ENCODE results near the gene CDC27. TPM values are rescaled to one million over a fixed set of nuclear protein-coding genes. Genes with fewer than 3 reads are reported as not detected.
A peak's percentile ranks its signal among the peaks of the same experiment; 100 is the strongest.
"Not testable (repeated sequence)": the region's sequence is repeated elsewhere in the genome, so short reads cannot be mapped to it uniquely, and the experiment has no call there.

The CDC27 gene
- total and polyA plus RNA-seq, 2 donors (not counting 1 experiment from before 2014, with no cell fraction given), result 106 to 137 TPM

- H3K4me2 ChIP-seq (ENCODE audit: extremely low read depth, insufficient read depth, low read length), result no peak overlapping the region
- TF ChIP-seq CTCF (conservative IDR thresholded peaks at IDR 0.05 in 1 of 2, IDR thresholded peaks at IDR 0.05 in 1 of 2; ENCODE audit: low read depth in 1 of 2, low read length in 2 of 2) (no peak), EZH2 (IDR thresholded peaks at IDR 0.05; ENCODE audit: low read length, missing control alignments) (no peak)
These were observed 69.2 kb downstream of the CDC27 start for GRCh38 chr17:47119746-47120520.

DNA sequence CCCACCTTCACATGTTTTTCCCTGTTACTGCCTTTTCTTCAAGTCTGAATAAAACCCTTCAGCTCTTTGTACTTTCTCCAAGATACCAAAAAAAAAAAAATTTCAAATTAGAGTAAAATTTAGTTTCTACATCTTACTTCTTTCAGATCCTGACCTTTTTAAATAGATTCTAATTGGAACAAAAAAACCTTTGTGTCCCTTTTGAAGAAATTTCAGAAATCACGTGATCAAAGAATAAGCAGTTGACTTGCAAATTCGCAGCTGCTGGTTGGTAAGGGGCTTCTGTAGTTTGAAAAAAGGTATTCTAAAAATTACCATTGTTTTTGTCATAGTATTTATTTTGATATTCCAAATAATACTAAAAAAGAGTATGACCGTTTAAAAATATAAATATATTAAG lies 71.7 kb downstream of the CDC27 start:
- H3K27me3 ChIP-seq (ENCODE audit: control insufficient read depth, insufficient read depth, low read length), result no peaks in the 10 kb centered on the region
- no peak overlapping the region for H3K4me2 ChIP-seq (ENCODE audit: extremely low read depth, insufficient read depth, low read length)
- H3K79me2 ChIP-seq (ENCODE audit: control insufficient read depth, insufficient read depth, low read length), result no peaks in the 10 kb centered on the region
- TF ChIP-seq CTCF (conservative IDR thresholded peaks at IDR 0.05 in 1 of 2, IDR thresholded peaks at IDR 0.05 in 1 of 2; ENCODE audit: low read depth in 1 of 2, low read length in 2 of 2), result no peak
- no peak for TF ChIP-seq EZH2 (IDR thresholded peaks at IDR 0.05; ENCODE audit: low read length, missing control alignments)
- H2AFZ ChIP-seq (ENCODE audit: low read length), result no peak overlapping the region
- no peak overlapping the region for H3K27ac ChIP-seq (ENCODE audit: insufficient read depth, low read length)
- no peak for DNase-seq (ENCODE audit: low read depth in 2 of 2)
- H3K36me3 ChIP-seq (ENCODE audit: control insufficient read depth, insufficient read depth, low read length), result peaks cover 2% of the 10 kb centered on the region
- H4K20me1 ChIP-seq (ENCODE audit: control insufficient read depth, extremely low read depth, insufficient read depth, low read length), result peaks cover 3% of the 10 kb centered on the region
- H3K4me1 ChIP-seq (ENCODE audit: control insufficient read depth, extremely low read depth, insufficient read depth, low read length), result peaks cover 12% of the 10 kb centered on the region
- H3K9ac ChIP-seq (ENCODE audit: insufficient read depth, low read length), result no peak overlapping the region
- no peak overlapping the region for H3K4me3 ChIP-seq (replicated peaks in 1 of 4; ENCODE audit: control extremely low read depth in 1 of 4, insufficient read depth in 1 of 4, low read depth in 3 of 4, low read length in 4 of 4)
- H3K9me3 ChIP-seq (ENCODE audit: control insufficient read depth, insufficient read depth, low read depth, low read length), result no peaks in the 10 kb centered on the region

More at GRCh38 chr17:47119746-47120520, 69.2 kb downstream of the CDC27 start:
- H3K9me3 ChIP-seq (ENCODE audit: control insufficient read depth, insufficient read depth, low read depth, low read length), result no peaks in the 10 kb centered on the region
- H3K4me3 ChIP-seq (replicated peaks in 1 of 4; ENCODE audit: control extremely low read depth in 1 of 4, insufficient read depth in 1 of 4, low read depth in 3 of 4, low read length in 4 of 4), result no peak overlapping the region
- no peak overlapping the region for H2AFZ ChIP-seq (ENCODE audit: low read length)
- no peaks in the 10 kb centered on the region for H3K27me3 ChIP-seq (ENCODE audit: control insufficient read depth, insufficient read depth, low read length)
- peaks cover 4% of the 10 kb centered on the region for H3K36me3 ChIP-seq (ENCODE audit: control insufficient read depth, insufficient read depth, low read length)
- peaks cover 12% of the 10 kb centered on the region for H3K4me1 ChIP-seq (ENCODE audit: control insufficient read depth, extremely low read depth, insufficient read depth, low read length)
- no peaks in the 10 kb centered on the region for H3K79me2 ChIP-seq (ENCODE audit: control insufficient read depth, insufficient read depth, low read length)
- H3K9ac ChIP-seq (ENCODE audit: insufficient read depth, low read length), result no peak overlapping the region
- peak; percentile 7 to 88 for DNase-seq (ENCODE audit: low read depth in 2 of 2)
- H4K20me1 ChIP-seq (ENCODE audit: control insufficient read depth, extremely low read depth, insufficient read depth, low read length), result peaks cover 3% of the 10 kb centered on the region
- H3K27ac ChIP-seq (ENCODE audit: insufficient read depth, low read length), result no peak overlapping the region

- Histone ChIP-seq H3K4me1 (ENCODE audit: control insufficient read depth, extremely low read depth, insufficient read depth, low read length) (no peaks in the 10 kb centered on the region), H3K27ac (ENCODE audit: insufficient read depth, low read length) (no peak overlapping the region), H4K20me1 (ENCODE audit: control insufficient read depth, extremely low read depth, insufficient read depth, low read length) (no peaks in the 10 kb centered on the region), H3K79me2 (ENCODE audit: control insufficient read depth, insufficient read depth, low read length) (no peaks in the 10 kb centered on the region), H3K27me3 (ENCODE audit: control insufficient read depth, insufficient read depth, low read length) (no peaks in the 10 kb centered on the region), H3K4me2 (ENCODE audit: extremely low read depth, insufficient read depth, low read length) (no peak overlapping the region), H2AFZ (ENCODE audit: low read length) (no peak overlapping the region), H3K9ac (ENCODE audit: insufficient read depth, low read length) (no peak overlapping the region), H3K4me3 (replicated peaks in 1 of 4; ENCODE audit: control extremely low read depth in 1 of 4, insufficient read depth in 1 of 4, low read depth in 3 of 4, low read length in 4 of 4) (no peak overlapping the region), H3K9me3 (ENCODE audit: control insufficient read depth, insufficient read depth, low read depth, low read length) (no peaks in the 10 kb centered on the region), H3K36me3 (ENCODE audit: control insufficient read depth, insufficient read depth, low read length) (no peaks in the 10 kb centered on the region)
- TF ChIP-seq CTCF (conservative IDR thresholded peaks at IDR 0.05 in 1 of 2, IDR thresholded peaks at IDR 0.05 in 1 of 2; ENCODE audit: low read depth in 1 of 2, low read length in 2 of 2) (no peak), EZH2 (IDR thresholded peaks at IDR 0.05; ENCODE audit: low read length, missing control alignments) (no peak)
- DNase-seq (ENCODE audit: low read depth in 2 of 2), result no peak
These were observed 83.0 kb downstream of the CDC27 start for GRCh38 chr17:47106130-47106529.

DNA sequence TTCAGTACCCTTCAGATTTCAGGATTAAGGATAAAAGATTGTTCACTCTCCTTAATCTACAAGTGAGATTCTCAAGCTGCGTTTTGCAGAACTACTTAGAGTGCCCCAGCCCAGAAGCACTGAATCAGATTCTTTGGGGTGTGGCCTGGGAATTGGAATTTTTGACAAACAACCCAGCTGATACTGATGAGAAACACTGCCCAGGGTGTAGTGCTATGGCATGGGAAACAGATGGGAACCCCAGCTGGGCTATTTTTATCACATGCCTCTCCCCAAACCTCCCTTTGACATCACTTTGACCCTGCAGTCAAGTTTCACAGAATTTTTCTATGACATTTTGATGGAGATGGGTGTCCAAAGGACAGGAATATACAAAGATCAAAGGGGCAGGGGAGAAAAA lies 83.8 kb downstream of the CDC27 start:
- not testable (repeated sequence) for H3K27me3 ChIP-seq (ENCODE audit: control insufficient read depth, insufficient read depth, low read length); H3K4me1 ChIP-seq (ENCODE audit: control insufficient read depth, extremely low read depth, insufficient read depth, low read length); H3K9ac ChIP-seq (ENCODE audit: insufficient read depth, low read length); H3K27ac ChIP-seq (ENCODE audit: insufficient read depth, low read length); H3K36me3 ChIP-seq (ENCODE audit: control insufficient read depth, insufficient read depth, low read length); H3K4me3 ChIP-seq (replicated peaks in 1 of 4; ENCODE audit: control extremely low read depth in 1 of 4, insufficient read depth in 1 of 4, low read depth in 3 of 4, low read length in 4 of 4); H4K20me1 ChIP-seq (ENCODE audit: control insufficient read depth, extremely low read depth, insufficient read depth, low read length); H3K79me2 ChIP-seq (ENCODE audit: control insufficient read depth, insufficient read depth, low read length); H2AFZ ChIP-seq (ENCODE audit: low read length); H3K4me2 ChIP-seq (ENCODE audit: extremely low read depth, insufficient read depth, low read length); DNase-seq (ENCODE audit: low read depth in 2 of 2); H3K9me3 ChIP-seq (ENCODE audit: control insufficient read depth, insufficient read depth, low read depth, low read length)
